ENCODE data around the gene PCSK6.
A peak's percentile ranks its signal among the peaks of the same experiment; 100 is the strongest.

- TF ChIP-seq EZH2 (optimal IDR thresholded peaks at IDR 0.05; ENCODE audit: low read depth, low read length) (no peak), EZH2phosphoT487 (IDR thresholded peaks at IDR 0.05; ENCODE audit: low read length) (no peak), CTCF (IDR thresholded peaks at IDR 0.05; ENCODE audit: low read length) (peak; percentile 62)
These were observed 232.8 kb downstream of the PCSK6 start for GRCh38 chr15:101256757-101257156.

All from MM.1S (cell line).